HG02588 (cell line): ENCODE measurements around the gene NUTM2B.
"Not testable (repeated sequence)": the region's sequence is repeated elsewhere in the genome, so short reads cannot be mapped to it uniquely, and the experiment has no call there.

Experiments
- ATAC-seq: cut with Tn5 transposase; IDR thresholded peaks from one replicate; pipeline ENCODE4 v1.9.1; 2021; ENCODE audit warnings: mild to moderate bottlenecking, moderate library complexity; ENCODE audit not compliant: unreplicated experiment

The NUTM2B gene, protein sequence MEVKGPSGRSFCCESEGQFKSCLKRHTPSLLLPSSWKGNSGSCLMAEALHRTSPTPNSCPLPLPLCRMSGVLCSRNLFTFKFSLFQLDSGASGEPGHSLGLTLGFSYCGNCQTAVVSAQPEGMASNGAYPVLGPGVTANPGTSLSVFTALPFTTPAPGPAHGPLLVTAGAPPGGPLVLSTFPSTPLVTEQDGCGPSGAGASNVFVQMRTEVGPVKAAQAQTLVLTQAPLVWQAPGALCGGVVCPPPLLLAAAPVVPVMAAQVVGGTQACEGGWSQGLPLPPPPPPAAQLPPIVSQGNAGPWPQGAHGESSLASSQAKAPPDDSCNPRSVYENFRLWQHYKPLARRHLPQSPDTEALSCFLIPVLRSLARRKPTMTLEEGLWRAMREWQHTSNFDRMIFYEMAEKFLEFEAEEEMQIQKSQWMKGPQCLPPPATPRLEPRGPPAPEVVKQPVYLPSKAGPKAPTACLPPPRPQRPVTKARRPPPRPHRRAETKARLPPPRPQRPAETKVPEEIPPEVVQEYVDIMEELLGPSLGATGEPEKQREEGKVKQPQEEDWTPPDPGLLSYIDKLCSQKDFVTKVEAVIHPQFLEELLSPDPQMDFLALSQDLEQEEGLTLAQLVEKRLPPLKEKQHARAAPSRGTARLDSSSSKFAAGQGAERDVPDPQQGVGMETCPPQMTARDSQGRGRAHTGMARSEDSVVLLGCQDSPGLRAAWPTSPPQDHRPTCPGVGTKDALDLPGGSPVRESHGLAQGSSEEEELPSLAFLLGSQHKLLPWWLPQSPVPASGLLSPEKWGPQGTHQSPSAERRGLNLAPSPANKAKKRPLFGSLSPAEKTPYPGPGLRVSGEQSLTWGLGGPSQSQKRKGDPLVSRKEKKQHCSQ

DNA sequence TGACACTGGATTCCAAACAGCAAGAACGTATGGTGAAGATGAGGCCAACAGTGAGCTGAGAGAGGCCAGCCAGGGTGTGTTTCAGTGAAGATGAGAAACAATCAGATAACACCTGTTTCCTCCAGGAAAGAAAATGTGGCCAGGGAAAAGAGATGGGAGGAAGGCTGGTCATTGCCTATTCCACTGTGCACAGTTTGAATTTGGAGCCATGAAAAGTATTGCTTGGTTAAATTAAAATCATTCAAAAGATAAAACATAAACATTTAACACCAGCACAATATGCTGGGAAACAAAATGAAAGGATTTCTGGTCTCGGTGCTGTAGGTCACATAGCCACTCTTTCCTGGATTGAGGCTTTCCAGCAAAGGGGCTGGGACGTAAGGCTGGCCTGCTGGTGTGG lies at the start of gene NUTM2B:
Gene NUTM2B, plus strand, starts transcription at position 301 of the 400 bp plus-strand sequence. CDS start 383 bp downstream, outside the sequence.
- not testable (repeated sequence) for ATAC-seq

DNA sequence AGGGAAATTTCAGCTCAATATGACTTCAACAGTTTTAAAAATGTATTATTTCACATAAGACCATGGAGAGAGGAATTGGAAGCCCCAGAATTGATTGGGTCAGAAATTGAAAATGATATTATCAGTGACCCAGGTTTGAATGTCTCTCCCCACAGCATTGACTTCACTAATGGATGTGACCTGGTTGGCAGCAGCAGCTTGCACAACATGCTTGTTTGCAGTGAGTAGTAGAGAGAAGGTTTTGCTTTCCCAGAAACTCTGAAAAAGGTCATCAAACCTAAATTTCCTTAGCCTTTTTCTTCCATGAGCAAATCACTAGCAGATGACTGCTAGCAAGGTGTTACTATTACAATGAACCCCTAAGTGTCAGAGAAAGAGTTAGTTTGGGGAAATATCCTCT lies 39.7 kb upstream of the NUTM2B start:
- not testable (repeated sequence) for ATAC-seq

DNA sequence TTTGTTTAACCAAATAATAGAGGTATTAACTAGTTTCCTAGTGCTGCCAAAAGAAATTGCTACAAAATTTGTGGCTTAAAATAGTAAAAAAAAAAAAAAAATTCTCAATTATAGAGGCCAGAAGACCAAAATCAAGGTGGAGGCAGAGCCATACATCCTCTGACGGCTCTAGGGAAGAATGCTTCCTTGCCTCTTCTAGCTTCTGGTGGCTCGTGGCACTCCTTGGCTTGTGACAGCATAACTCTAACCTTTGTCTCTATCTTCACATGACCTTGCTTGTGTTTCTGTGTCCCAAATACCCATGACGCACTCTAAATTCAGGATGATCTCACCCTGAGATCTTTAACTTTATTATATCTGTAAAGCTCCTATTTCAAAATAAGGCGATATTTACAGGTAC lies 38.3 kb upstream of the NUTM2B start:
- not testable (repeated sequence) for ATAC-seq

DNA sequence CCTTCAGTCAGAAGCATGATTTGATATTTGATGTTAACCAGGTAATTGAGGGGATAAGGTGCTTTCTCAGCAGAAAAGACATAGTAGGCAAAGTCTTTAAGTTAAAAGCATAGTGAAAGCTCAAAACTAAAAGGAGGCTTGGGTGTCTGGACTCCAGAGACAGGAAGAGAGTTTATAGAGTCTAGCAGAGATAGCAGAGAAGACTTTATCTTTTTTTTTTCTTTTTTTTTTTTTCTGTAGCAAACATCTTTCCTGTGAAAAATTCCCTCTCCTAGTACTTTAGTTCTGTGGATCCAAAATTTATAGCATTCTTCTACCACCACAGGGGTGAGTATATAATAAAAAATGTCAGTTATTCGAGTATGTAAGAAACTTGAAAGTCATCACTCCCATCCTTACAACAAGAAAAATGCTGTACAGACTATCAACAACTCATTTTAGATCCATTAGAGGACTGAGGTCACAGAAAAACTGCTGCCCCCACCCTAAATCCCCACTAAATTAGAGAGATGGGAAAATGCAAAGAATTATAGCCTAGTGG lies 33.7 kb upstream of the NUTM2B start:
- not testable (repeated sequence) for ATAC-seq

DNA sequence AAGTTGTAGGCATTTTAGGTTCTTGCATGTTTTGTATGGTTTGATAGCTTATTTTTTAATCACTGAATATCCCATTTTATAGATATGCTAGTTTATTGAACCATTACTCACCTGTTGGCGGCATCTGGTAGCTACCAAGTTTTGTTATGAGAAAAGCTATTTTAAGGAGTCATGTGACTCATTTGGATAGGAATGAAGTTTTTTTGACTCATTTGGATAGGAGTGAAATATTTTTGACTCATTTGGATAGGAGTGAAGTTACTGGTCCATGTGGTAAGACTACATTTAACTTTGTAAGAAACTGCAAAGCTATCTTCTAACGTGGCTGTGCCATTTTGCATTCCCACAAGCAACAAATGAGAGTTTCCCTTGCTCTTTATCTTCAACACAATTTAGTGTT lies 28.1 kb upstream of the NUTM2B start:
- ATAC-seq, result not testable (repeated sequence)

DNA sequence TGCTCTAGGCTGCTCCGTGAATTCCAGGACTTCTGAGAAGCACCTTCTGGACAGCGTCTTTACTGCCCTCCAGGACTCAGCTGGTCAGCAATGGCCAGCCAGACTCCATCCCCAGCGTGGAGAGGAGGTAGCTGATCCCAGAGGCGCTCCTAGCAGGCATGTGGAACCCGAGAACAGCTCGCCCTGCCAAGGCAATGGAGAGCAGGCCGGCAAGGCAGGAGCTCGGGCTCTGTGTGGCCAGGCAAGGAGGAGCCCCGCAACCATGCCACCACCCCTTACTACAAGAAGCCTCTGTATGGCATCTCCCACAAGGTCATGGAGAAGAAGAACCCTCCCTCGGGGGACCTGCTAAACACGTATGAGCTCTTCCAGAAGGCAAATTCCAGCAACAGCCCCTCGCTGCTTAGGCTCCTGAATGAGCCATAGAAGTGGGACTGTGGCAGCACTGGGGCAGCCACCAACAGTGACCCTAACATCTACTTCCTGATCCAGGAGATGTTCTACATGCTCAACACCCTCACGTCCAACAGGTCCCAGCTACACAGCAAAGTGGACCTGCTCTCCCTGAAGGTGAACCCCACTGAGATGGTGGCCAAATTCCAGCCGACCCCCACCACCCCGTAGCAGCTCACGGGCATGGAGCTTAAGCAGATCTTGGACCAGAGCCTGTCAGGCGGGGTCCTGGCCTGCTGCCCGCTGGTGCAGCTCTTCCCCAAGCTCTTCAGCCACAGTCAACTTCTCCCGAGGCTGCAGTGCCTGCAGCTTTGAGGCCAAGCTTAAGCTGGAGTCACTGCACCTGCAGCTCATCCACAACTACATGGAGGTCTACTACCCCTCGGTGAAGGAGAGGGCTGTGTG lies 19.8 kb upstream of the NUTM2B start:
- ATAC-seq, result not testable (repeated sequence)

DNA sequence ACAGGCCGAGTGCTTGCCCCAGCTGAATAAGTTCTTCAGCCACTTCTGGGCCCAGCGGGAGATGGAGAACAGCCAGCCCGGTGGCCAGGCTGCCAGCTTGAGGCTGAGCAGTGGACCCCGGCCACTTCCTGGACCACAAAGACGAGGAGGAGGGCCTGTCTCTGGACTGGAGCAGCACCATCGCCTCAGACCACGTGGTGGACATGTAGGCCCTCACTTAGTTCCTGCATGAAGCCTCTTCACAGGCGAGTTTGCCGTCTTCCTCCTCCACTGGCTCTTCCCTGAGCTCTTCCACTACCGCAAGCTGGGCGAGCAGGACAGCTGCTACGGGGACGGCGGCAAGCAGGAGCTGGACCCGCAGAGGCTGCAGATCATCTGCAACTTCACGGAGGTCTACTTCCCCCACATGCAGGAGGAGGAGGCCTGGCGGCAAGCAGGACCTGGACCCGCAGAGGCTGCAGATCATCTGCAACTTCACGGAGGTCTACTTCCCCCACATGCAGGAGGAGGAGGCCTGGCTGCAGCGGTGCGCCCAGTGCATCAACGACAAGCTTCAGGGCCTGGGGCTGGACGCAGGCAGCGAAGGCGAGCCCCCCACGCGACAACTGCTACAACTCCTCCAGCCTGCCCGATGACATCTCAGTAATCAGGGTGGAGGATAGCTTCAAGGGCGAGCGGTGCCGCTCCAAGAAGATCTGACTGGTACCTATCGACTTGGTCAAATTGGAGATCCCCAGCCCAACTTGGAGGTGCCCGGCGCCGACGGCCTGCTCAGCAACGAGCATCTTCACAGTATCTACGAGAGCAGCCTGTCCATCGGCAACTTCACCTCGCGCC lies 18.9 kb upstream of the NUTM2B start:
- ATAC-seq, result not testable (repeated sequence)

DNA sequence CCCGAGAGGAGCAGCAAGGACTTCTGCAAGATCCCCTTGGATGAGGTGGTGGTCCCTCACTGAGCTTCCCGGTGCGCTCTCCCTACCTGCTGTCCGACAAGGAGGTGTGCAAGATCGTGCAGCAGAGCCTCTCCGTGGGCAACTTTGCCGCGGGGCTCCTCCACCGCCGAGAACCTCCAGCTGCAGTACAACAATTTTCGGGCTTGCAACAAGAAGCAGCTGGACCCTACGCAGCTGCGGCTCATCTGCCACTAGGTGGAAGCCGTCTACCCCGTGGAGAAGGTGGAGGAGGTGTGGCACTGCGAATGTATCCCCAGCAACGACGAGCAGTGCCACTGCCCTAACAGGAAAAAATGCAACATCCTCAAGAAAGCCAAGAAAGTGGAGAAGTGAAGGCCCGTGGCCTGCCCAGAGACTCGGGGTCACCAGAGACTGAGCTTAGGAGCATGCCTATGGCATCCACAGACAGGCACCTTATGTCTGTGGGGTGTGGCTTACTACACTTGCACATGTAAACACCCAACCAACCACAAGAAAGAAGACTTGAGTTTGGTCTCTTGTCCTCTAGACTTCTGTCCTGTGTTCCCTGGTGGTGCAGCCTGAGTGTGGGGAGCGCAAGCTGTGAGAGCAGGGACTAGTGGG lies 17.9 kb upstream of the NUTM2B start:
- peak; percentile 53 for ATAC-seq

DNA sequence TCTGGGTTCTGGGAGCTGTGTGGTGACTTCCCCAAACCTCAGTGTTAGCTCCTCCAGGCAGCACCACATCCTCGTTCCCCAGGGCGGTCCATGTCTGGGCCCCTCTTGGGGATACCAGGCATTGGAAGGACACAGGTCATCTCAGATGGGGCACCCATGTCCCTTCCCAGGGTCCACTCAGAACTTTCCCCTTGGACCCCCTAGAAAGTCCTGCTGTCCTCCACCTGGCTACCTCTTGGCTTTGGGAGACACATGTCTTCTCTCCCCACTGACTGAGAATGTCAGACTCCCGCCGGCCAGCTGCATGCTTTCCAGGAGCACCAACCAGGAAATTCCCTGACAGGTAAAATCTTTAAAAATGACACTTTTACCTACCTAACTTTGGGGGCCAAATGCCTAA lies 16.4 kb upstream of the NUTM2B start:
- ATAC-seq, result not testable (repeated sequence)

DNA sequence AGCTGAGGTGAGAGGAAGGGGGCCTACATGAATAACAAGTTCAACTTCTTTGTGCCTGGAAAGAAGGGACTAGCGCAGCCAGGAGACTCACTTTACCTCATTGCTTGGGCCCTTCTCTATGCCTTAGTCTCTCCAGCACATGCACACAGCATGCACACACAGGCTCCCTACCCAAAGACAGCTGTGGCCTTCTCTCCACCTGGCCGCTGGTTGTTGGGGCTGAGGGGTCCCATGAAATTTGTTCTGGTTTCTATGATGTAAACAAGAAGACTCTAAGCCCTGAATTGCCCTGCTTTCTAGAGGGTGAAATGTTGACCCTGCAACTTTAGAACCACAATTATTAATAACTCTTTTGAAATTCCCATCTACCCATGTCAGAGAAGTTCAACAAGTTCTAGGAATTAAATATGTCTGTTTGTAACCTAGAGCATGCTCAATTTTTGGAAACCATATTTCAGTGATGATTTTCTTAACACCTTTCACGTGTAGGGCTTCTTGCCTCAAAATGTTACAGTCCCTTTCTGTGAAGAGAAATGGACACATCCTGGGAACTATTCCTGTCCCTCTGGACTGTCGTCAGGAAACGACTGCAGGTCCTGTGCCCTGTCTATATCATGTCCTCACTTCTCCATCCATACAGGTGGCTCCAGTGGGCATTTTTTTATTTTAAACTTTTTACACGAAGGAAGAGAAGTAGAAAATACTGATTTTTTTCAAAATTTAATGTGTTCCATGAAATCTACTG lies 15.4 kb upstream of the NUTM2B start:
- ATAC-seq, result not testable (repeated sequence)

DNA sequence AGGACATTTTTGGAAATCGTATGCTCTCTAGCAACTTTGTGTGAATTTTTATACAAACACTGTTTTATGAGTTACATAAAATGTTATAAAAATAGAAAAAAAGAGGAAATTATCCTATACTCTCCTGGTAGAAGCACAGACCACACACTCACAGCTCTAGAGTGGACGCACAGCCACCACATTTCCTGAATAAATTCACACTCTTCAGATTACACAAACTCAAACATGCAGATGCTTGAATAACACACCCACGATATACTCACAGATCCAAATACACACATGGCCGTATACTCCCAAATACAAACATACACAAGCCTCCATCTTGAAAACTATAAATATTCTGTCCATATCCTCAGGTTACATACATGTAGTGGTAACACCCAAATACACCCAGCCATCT lies 14.2 kb upstream of the NUTM2B start:
- not testable (repeated sequence) for ATAC-seq

DNA sequence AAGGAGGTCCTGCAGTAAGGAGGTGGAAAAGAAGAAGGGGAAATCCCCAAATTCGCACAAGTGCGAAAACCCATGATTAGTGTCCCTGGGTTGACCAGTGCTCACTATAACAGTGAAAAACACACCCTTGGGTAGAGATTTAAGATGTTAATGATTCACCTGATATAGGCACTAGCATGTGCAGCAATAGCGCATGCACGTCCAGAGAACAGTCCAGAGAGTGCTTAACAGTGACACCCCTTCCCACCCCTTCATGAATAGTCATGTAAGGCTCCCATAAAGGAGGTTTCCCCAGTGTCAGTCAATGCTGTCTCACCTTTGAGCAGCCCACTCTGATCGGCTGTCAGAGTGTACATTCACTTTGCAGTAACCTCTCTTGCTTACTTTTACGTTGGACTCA lies 6.4 kb upstream of the NUTM2B start:
- not testable (repeated sequence) for ATAC-seq

DNA sequence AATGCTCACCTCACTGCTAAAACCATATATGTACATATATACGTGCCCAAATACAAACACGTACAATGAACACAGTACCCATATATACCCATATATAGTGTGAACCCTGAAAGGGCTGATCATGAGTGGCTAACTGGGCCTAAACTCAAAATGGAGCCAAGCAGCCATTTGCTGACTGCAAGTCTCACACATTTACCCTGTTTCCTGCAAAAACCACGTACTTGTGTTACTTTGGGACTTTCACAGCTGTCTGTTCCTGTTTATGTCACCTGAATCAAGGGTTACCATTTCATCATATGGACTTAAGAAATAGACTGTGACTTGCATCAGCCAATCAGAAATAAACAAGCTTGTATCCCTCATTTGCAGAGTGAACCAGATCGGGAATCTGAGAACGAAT lies 5.9 kb upstream of the NUTM2B start:
- not testable (repeated sequence) for ATAC-seq

DNA sequence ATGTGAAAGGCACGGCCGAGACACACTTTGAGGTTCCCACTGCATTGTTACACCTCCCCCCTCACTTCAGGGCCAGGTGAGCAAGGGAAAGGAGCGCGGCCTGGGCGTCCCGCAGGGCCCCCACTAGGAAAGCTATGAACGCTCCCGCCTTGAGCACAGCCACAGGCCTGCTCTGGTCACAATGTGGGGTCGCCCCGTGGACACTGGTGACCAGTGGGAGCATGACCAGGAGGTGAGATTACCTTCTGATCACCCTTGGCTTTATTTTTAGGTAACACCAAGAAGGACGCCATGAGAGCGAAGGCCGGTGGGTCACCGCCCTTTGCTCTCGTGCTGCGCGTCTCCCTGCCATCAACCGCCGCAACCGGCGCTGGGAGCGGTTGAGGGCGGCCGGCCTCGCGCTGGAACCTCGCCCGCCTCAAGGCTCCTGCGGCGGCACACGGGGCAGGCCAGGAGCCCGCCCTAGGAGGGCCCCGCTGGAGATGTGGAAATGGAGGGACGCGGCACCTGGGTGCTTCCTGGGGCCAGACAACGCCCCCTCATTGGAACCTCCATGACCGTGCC lies 2.6 kb upstream of the NUTM2B start:
- ATAC-seq, result not testable (repeated sequence)

DNA sequence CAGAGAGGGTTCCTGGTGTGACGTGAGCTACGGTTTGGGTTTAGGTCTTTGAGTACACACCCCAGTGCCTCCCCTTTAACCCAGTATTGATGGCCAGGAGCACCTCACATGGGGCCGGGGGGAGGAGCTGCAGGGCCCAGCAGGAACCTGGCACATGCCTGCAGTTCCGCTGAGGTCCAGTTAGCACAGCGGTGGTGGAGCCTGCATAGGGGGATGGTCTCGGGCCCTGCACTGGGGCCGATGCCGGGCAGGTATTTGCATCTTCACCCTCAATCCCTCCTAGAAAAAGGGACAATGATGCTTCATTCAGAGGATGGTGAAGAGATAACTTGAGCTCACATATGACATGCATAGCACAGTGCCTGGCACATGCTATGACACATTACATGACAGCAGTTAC lies 4.0 kb downstream of the NUTM2B start:
- ATAC-seq, result not testable (repeated sequence)

DNA sequence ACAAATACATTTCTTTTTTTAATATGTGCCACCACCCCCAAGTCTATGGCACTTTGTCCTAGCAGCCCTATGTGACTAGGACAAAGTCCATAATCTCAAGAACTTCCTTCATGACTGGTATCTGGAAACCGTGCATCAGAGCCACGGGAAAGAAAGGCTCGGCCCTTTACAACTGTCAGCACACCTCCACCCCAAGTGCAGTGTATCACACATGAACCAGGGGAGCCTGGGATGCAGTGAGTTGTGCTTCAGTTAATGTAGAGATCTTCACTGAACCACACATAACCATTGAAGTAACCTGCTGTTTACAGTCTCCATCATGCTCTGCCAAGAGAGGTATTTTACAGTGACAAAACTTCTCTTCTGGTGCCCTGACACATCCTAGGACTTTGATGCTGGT lies 11.9 kb downstream of the NUTM2B start:
- ATAC-seq, result not testable (repeated sequence)

DNA sequence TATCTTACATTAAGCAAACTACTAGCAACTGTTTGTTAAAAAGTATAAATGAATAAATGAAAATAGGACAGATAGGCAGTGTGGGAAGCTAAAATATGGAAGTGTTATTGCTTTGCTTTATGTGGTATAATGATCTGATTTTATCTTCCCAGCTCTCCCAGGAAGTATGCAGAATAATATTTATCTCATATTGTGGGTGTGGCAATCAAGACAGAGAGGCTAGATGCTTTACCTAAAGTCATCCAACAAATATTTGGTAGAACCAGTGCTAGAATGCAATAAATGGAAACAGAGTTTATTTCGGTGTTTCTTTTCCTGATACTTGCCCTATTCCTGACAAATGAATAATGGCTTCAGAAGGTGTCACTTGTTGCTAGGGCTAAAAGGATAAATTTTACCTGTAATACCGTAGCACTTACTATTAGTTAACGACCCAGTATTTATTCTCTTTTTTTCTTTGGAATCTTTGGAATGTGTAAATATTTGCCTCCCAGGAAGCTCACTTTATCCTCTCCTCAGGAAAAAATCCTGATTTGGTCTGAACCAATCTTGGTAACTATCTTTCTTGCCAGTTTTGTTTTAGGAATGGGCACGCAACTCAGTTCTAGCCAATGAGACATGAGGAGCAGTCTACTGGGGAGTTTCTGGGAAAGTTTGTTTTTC lies 14.0 kb downstream of the NUTM2B start:
- ATAC-seq, result not testable (repeated sequence)

DNA sequence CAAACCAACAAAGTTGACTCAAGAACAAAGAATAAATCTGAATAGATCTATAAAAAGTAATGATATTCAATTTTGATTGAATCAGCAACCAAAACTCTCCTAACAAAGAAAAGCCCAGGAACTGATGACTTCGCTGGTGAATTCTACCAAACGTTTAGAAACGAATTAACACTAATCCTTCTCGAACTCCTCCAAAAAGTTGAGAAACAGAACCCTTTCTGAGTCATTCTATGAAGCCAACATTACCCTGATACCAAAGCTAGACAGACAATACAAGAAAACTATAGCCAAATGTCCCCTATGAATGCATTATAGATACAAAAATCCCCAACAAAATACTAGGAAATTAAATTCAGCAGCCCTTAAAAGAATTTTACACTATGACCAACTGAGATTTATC lies 17.0 kb downstream of the NUTM2B start:
- ATAC-seq, result not testable (repeated sequence)
